Measurements from ENCODE around the gene OR5L1.

GRCh38 chr11:55826919-55827318 lies 15.8 kb downstream of the OR5L1 start, which contains the start of gene OR5L2:
- TF ChIP-seq CTCF (IDR thresholded peaks at IDR 0.05 in 8 of 11, conservative IDR thresholded peaks at IDR 0.05 in 3 of 11): no peak
- no peak for TF ChIP-seq POLR2AphosphoS5 (IDR thresholded peaks at IDR 0.05)
- TF ChIP-seq POLR2A (IDR thresholded peaks at IDR 0.05): no peak

All from spleen (tissue), 7 donors.